Peyer's patch (tissue), 4 donors: ENCODE data around the gene BACH2. TPM values are rescaled to one million over a fixed set of nuclear protein-coding genes. Genes with fewer than 3 reads are reported as not detected.

Experiments
- DNase-seq, 3 donors: peaks; one replicate each; pipeline ENCODE4 v3.0.0-alpha.2; 2017 to 2019
- H3K27ac ChIP-seq, 4 donors: fragments of 200-600 bp; sonication (generic); one replicate each; pipeline ENCODE4 v1.5.1; 2016 to 2019
- H3K27me3 ChIP-seq, 2 donors: fragments of 200-600 bp; sonication (generic); one replicate each; pipeline ENCODE4 v1.5.1; 2019
- H3K36me3 ChIP-seq, 3 donors: fragments of 200-600 bp; sonication (generic); one replicate each; pipeline ENCODE4 v1.5.1; 2016 to 2019
- H3K4me1 ChIP-seq, 4 donors: fragments of 200-600 bp; sonication (generic); one replicate each; pipeline ENCODE4 v1.5.1; 2016 to 2019
- H3K4me3 ChIP-seq, 4 donors: fragments of 200-600 bp; sonication (generic); 1 replicate in 3 of 4; 2 replicates in 1 of 4; pipeline ENCODE4 v1.5.1; 2016 to 2019; ENCODE audit warnings: mild to moderate bottlenecking in 1 of 4
- H3K9me3 ChIP-seq, 4 donors: fragments of 200-600 bp; sonication (generic); one replicate each; pipeline ENCODE4 v1.5.1; 2016 to 2019; ENCODE audit warnings: mild to moderate bottlenecking in 1 of 4
- POLR2A ChIP-seq, 2 donors: fragments of 450-650 bp; IDR thresholded peaks; one replicate each; pipeline ENCODE4 v1.5.1; 2017; ENCODE audit warnings: antibody characterized with exemption in 2 of 2, mild to moderate bottlenecking in 2 of 2, moderate library complexity in 2 of 2
- total RNA-seq, 4 donors: library from RNA; depleted of rRNA; stranded (reverse); fragments of >200 nt; gene quantifications; one replicate each; pipeline ENCODE4 v1.1.0, GENCODE V29; 2016
- TF ChIP-seq, protein P1 (sequence below), 6 experiments: fragments of 450-650 bp in 4 of 6; fragments of 200-600 bp in 2 of 6; sonication (generic) in 1 of 6; IDR thresholded peaks; one replicate each; pipeline ENCODE4 v1.5.1; 2017 to 2019; ENCODE audit warnings: antibody characterized with exemption in 6 of 6, mild to moderate bottlenecking in 3 of 6, moderate library complexity in 1 of 6

The BACH2 gene
- total RNA-seq, 4 donors from 2014 or later: 0.18 to 26.4 (median 8.2) TPM

DNA sequence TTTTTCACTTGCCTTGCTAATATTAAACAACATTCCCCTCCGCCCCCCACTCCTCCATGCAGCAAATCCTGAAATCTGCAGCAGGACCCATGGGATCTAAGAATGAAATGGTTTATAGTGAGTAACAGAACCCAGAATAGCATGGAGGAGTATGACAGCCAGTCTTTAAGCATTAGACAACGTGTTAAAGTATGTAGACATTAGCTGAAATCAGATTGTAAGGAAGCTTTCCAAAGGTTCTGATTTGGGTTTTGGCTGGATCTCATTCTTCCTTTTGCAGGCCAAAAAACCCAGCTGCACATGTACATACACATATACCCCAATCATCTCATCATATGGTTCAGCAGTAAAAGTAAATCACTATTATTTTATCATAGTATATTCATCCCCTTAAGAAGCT lies 275.9 kb downstream of the BACH2 start:
- no peak for TF ChIP-seq POLR2A (IDR thresholded peaks at IDR 0.05)
- TF ChIP-seq, protein P1, sequence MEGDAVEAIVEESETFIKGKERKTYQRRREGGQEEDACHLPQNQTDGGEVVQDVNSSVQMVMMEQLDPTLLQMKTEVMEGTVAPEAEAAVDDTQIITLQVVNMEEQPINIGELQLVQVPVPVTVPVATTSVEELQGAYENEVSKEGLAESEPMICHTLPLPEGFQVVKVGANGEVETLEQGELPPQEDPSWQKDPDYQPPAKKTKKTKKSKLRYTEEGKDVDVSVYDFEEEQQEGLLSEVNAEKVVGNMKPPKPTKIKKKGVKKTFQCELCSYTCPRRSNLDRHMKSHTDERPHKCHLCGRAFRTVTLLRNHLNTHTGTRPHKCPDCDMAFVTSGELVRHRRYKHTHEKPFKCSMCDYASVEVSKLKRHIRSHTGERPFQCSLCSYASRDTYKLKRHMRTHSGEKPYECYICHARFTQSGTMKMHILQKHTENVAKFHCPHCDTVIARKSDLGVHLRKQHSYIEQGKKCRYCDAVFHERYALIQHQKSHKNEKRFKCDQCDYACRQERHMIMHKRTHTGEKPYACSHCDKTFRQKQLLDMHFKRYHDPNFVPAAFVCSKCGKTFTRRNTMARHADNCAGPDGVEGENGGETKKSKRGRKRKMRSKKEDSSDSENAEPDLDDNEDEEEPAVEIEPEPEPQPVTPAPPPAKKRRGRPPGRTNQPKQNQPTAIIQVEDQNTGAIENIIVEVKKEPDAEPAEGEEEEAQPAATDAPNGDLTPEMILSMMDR (IDR thresholded peaks at IDR 0.05): no peak
- H3K4me1 ChIP-seq: no peaks in the 10 kb centered on the region
- no peak overlapping the region for H3K27ac ChIP-seq
- H3K9me3 ChIP-seq: no peaks in the 10 kb centered on the region
- no peak overlapping the region for H3K4me3 ChIP-seq
- no peak for DNase-seq
- no peaks in the 10 kb centered on the region for H3K27me3 ChIP-seq
- H3K36me3 ChIP-seq: no peaks in the 10 kb centered on the region

DNA sequence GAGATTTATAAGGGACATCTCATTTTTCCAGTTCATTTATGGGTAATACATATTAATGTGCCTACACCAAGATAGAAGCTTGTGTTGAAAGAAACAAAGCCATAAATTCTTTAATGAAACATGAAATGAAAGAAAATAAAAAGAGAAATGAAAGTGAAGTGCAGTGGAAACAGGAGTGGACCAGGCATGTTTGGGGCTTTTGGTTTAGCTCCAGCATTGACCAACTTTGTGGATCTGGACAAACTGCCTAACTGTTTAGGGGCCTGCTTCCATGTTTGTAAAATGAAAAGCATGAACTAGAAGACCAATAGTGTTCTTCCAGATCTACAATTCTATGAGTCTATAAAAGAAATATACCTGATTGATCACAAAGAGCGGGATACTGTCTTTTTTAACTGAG lies 277.4 kb downstream of the BACH2 start:
- H3K9me3 ChIP-seq: no peaks in the 10 kb centered on the region
- H3K27ac ChIP-seq: no peak overlapping the region
- no peaks in the 10 kb centered on the region for H3K27me3 ChIP-seq
- TF ChIP-seq, protein P1 (IDR thresholded peaks at IDR 0.05): no peak
- TF ChIP-seq POLR2A (IDR thresholded peaks at IDR 0.05): no peak
- no peaks in the 10 kb centered on the region for H3K36me3 ChIP-seq
- no peak for DNase-seq
- H3K4me1 ChIP-seq: no peaks in the 10 kb centered on the region
- no peak overlapping the region for H3K4me3 ChIP-seq

DNA sequence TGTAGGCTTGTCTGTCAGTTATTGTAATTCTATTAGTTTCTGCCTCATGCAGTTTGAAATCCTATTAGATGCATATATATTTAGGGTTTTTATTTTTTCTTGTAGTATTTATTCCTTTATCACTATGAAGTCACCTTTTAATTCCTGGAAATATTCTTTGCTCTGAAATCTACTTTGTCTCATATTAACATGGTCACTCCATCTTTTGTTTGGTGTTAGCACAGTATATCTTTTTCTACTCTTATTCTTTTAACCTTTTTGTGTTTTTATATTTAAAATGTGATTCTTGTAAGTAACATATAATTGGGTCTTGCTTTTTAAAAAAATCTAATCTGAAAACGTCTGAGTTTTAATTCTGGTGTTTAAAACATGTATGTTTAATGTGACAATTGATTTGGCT lies 280.8 kb downstream of the BACH2 start:
- H3K4me3 ChIP-seq: no peak overlapping the region
- no peaks in the 10 kb centered on the region for H3K36me3 ChIP-seq
- DNase-seq: no peak
- TF ChIP-seq, protein P1 (IDR thresholded peaks at IDR 0.05): no peak
- TF ChIP-seq POLR2A (IDR thresholded peaks at IDR 0.05): no peak
- no peaks in the 10 kb centered on the region for H3K27me3 ChIP-seq
- no peaks in the 10 kb centered on the region for H3K9me3 ChIP-seq
- H3K27ac ChIP-seq: no peak overlapping the region
- no peaks in the 10 kb centered on the region for H3K4me1 ChIP-seq

DNA sequence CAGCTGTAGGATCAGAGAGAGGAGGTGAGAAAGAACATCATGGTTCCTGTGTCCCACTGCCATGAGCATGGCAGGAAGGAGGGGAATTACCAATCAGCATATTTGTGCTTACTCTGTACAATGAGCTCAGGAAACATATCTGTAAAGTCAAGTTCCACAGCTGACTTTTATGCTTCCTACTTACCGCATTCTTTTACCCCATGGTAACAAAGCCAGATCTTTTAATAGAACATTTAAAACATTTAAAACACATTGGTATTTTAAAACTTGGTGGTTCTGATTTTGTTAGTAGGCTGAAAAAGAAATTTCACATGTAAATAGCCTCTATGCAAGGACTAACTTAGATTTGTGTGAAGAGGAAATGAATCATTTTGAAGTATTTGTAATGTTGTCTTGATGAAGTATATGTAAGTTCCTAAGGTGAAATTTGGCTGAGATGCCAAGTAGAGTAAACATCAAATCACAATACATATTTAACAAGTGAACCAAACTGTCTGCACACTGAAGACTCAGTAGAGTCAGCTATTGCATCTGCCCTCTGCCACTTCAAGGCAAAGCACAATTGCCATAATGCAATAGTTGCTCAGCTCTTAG lies 287.6 kb downstream of the BACH2 start:
- Histone ChIP-seq H3K27me3 (no peaks in the 10 kb centered on the region), H3K27ac (no peak overlapping the region), H3K36me3 (no peaks in the 10 kb centered on the region), H3K4me1 (peaks cover 0 to 4% (median 0%) of the 10 kb centered on the region in 4 donors), H3K9me3 (no peaks in the 10 kb centered on the region), H3K4me3 (no peak overlapping the region)
- no peak for TF ChIP-seq POLR2A (IDR thresholded peaks at IDR 0.05)
- TF ChIP-seq, protein P1 (IDR thresholded peaks at IDR 0.05): no peak
- no peak for DNase-seq

DNA sequence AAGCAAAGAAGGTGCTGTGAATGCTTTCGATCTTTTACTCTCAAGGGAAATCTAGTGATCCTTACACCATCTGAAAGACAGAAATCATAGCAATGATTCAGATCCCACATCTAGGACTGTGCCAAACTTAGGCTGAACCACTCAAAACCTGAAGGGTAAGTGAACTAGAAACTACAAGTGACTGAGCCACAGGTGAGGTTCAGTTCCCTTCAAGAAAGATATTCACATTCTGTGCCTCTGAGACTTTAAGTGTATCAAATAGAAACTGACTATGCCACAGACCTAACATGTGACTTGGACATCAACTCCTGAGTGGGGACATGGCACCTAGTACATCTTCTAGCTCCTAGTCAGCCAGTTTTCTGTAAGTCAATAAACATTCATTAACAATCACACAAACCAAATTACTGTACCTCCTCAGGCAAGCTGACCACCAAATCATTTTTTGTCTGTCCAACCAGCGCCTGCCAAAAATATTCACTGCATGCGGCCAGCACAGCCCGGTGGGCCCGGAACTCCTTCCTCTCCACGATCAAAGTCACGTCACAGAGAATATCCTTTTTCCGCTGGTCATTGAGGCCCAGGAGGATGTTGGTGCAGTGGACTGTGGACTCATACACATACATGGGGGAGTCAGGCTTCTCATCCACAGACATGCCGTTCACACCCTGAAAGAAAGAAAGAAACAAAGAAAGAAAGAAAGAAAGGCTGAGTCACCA lies 288.3 kb downstream of the BACH2 start:
- no peaks in the 10 kb centered on the region for H3K36me3 ChIP-seq
- H3K4me3 ChIP-seq: no peak overlapping the region
- no peaks in the 10 kb centered on the region for H3K27me3 ChIP-seq
- TF ChIP-seq POLR2A (IDR thresholded peaks at IDR 0.05): no peak
- TF ChIP-seq, protein P1 (IDR thresholded peaks at IDR 0.05): no peak
- H3K27ac ChIP-seq: no peak overlapping the region
- DNase-seq: no peak
- peaks cover 0 to 4% (median 0%) of the 10 kb centered on the region in 4 donors for H3K4me1 ChIP-seq
- no peaks in the 10 kb centered on the region for H3K9me3 ChIP-seq
